ENCODE measurements around the gene RREB1. TPM values are rescaled to one million over a fixed set of nuclear protein-coding genes. Genes with fewer than 3 reads are reported as not detected.

The RREB1 gene
- total and polyA plus RNA-seq, 9 donors: 7.3 to 64.4 (median 50.1) TPM

DNA sequence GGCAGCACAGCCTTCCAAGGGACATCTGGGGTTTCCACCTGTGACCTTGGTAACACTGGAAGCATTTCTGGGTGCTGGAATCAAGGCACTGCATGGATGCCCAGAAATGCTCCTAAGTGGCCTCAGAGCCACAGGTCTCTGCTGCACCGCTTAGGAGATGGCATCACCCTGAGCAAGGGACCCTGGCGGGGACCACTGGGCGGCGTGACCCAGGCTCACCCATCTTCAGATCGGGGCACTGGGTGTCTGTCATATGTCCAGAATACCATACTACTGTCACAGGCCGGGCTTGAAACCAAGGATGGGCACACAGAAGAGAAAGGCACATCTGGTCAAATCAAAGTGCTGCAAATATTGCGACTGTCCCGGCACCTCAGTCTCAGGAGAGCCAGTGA lies 159.3 kb downstream of the RREB1 start:
- Histone ChIP-seq H3K27me3 (no peaks in the 10 kb centered on the region), H3K4me1 (ENCODE audit: insufficient read depth) (no peaks in the 10 kb centered on the region), H3K27ac (no peak overlapping the region), H3K9me3 (no peaks in the 10 kb centered on the region), H3K36me3 (no peaks in the 10 kb centered on the region), H3K4me3 (no peak overlapping the region)
- DNase-seq: no peak
- intact Hi-C loops (cut with DNase I): no loop called here
- WGBS, 3 donors: 93 to 95% (median 93%) methylated on average over 7 to 8 of the region's 8 CpGs
- TF ChIP-seq EP300 (IDR thresholded peaks at IDR 0.05) (no peak), POLR2A (IDR thresholded peaks at IDR 0.05) (no peak)
- TF ChIP-seq, protein P1, sequence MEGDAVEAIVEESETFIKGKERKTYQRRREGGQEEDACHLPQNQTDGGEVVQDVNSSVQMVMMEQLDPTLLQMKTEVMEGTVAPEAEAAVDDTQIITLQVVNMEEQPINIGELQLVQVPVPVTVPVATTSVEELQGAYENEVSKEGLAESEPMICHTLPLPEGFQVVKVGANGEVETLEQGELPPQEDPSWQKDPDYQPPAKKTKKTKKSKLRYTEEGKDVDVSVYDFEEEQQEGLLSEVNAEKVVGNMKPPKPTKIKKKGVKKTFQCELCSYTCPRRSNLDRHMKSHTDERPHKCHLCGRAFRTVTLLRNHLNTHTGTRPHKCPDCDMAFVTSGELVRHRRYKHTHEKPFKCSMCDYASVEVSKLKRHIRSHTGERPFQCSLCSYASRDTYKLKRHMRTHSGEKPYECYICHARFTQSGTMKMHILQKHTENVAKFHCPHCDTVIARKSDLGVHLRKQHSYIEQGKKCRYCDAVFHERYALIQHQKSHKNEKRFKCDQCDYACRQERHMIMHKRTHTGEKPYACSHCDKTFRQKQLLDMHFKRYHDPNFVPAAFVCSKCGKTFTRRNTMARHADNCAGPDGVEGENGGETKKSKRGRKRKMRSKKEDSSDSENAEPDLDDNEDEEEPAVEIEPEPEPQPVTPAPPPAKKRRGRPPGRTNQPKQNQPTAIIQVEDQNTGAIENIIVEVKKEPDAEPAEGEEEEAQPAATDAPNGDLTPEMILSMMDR (IDR thresholded peaks at IDR 0.05): no peak

DNA sequence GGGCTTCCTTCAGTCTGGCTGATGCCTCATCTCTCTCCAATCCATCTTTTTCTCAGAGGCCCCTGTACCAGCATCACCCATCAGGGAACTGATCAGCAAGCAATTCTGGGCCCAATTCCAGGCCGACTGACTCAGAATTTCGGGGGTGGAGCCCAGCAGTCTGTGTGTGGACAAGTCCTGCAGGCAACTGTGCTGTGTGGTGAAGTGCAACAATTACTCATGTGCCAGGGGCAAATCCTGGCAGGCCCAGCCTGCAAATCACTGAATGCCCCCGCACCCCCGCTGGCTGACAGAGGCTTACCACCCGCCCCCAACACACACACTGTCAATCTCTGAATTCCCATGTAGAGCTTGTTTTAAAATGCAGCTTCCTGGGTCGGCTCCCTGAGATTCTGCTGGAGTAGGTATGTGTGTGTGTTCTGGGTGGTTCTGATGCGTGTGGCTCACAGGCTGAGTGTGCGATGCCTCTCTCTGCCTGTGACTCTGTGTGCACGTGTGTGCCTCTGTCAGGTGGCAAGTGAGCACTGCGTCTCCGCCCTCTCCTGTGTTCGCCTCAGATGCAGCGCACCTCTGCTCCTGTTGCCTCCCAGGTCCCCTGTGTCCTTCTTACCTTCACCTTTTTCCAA lies 159.8 kb downstream of the RREB1 start:
- Histone ChIP-seq H3K9me3 (no peaks in the 10 kb centered on the region), H3K4me1 (ENCODE audit: insufficient read depth) (no peaks in the 10 kb centered on the region), H3K4me3 (no peak overlapping the region), H3K36me3 (no peaks in the 10 kb centered on the region), H3K27me3 (no peaks in the 10 kb centered on the region), H3K27ac (no peak overlapping the region)
- WGBS, 3 donors: 51 to 64% (median 54%) methylated on average over 13 of the region's 13 CpGs
- TF ChIP-seq POLR2A (IDR thresholded peaks at IDR 0.05): no peak
- no peak for TF ChIP-seq EP300 (IDR thresholded peaks at IDR 0.05)
- TF ChIP-seq, protein P1 (IDR thresholded peaks at IDR 0.05): no peak
- intact Hi-C loops (cut with DNase I): no loop called here
- DNase-seq: no peak

DNA sequence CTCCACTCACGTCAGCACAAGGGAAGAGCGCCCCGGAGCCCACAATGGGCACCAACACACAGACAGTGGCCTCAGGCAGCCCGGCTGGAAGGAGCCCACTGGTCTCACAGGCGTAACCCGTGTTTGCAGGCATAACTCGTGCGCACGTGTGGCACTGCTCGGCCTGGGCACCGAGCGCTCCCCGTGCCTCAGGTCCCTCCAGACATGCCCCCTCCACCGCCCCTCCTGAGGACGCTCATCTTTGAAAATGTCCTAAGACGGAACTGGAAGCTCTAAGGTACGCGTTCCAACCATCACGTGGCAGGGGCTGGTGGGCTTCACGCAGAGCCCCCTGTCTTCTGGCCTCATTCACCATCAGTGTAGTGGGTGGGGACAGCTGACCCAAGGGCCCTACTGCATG lies 160.6 kb downstream of the RREB1 start:
- whole genome bisulfite sequencing, 3 donors: 91 to 92% (median 92%) methylated on average over 20 of the region's 20 CpGs
- no peaks in the 10 kb centered on the region for H3K9me3 ChIP-seq
- no peaks in the 10 kb centered on the region for H3K27me3 ChIP-seq
- H3K4me3 ChIP-seq: no peak overlapping the region
- intact Hi-C loops (cut with DNase I): no loop called here
- no peaks in the 10 kb centered on the region for H3K36me3 ChIP-seq
- no peaks in the 10 kb centered on the region for H3K4me1 ChIP-seq (ENCODE audit: insufficient read depth)
- no peak overlapping the region for H3K27ac ChIP-seq
- DNase-seq: no peak
- TF ChIP-seq, protein P1 (IDR thresholded peaks at IDR 0.05): no peak
- TF ChIP-seq EP300 (IDR thresholded peaks at IDR 0.05) (no peak), POLR2A (IDR thresholded peaks at IDR 0.05) (no peak)

DNA sequence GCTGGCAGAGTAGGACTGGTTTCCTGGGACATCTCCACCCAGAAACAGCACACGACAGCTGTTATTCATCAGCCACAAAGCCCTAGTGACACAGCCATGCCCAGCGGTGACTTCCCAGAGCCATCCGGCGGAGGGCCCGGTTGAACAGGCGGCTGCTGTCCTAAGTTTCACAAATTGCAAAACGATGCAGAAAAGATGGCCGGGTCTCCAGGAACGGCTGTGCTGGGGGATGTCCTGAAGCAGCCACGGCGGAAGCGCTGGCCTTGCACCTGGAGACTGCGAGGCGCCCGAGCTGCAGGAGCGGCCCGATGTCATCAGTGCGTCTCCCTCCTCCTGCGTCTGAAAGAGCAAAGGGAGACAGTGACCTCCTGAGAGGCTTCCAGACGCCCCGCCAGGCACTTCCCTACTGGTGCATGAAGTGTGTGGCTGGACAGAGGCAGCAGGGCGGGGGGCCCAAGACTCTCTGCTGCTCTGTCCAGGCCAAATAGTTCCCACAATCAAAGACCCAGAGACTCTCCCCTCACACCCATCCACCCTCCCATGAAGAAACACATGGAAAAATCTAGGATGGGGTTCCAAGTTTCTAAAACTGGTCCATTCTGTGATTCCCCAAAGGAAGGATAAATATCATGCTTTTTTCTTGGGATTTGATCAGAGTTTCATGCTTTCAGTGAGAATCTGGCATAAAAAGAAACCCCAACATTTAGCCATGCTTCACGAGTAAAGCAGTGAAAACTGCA lies 161.2 kb downstream of the RREB1 start:
- Histone ChIP-seq H3K4me3 (no peak overlapping the region), H3K27ac (no peak overlapping the region), H3K36me3 (no peaks in the 10 kb centered on the region), H3K9me3 (no peaks in the 10 kb centered on the region), H3K4me1 (ENCODE audit: insufficient read depth) (no peaks in the 10 kb centered on the region), H3K27me3 (no peaks in the 10 kb centered on the region)
- no peak for DNase-seq
- TF ChIP-seq, protein P1 (IDR thresholded peaks at IDR 0.05): no peak
- TF ChIP-seq EP300 (IDR thresholded peaks at IDR 0.05) (no peak), POLR2A (IDR thresholded peaks at IDR 0.05) (no peak)
- intact Hi-C loops (cut with DNase I): no loop called here
- 70 to 79% (median 74%) methylated on average over 23 of the region's 23 CpGs for WGBS, 3 donors
